Measurements from ENCODE around the gene RHCG. TPM values are rescaled to one million over a fixed set of nuclear protein-coding genes. Genes with fewer than 3 reads are reported as not detected.

The RHCG gene
- total and polyA plus RNA-seq, 2 experiments from 2014 or later: not detected

DNA sequence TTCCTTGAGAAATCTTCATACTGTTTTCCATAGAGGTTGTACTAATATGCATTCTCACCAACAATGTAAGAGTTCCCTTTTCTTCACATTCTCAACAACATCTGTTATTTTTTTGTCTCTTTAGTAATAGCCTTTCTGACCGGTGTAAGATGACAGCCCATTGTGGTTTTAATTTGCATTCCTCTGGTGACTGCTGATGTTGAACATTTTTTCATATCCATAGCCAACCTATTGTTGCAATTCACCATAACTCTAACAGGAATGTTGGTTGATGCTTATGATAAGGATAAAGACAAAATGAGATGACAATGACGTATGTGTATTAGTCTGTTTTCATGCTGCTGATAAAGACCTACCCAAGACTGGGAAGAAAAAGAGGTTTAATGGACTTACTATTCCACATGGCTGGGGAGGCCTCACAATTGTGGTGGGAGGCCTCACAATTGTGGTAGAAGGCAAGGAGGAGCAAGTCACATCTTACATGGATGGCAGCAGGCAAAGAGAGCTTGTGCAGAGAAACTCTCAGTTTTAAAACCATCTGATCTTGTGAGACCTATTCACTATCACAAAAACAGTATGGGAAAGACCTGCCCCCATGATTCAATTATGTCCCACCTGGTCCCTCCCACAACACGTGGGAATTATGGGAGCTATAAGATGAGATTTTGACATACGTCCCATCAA lies 37.6 kb upstream of the RHCG start:
- 27 to 35% methylated on average over 4 of the region's 4 CpGs for WGBS, 2 experiments (ENCODE audit: low coverage in 1 of 2, low lambda C conversion rate in 2 of 2, missing lambda C conversion rate in 2 of 2)
- no peaks in the 10 kb centered on the region for H3K4me1 ChIP-seq (ENCODE audit: insufficient read depth)
- no peak overlapping the region for H3K4me3 ChIP-seq
- no peaks in the 10 kb centered on the region for H4K20me1 ChIP-seq (ENCODE audit: insufficient read depth)
- DNase-seq: peak; percentile 23
- peaks cover 16% of the 10 kb centered on the region for H3K27me3 ChIP-seq (replicated peaks; ENCODE audit: insufficient read depth)
- H3K79me2 ChIP-seq (ENCODE audit: insufficient read depth): no peaks in the 10 kb centered on the region
- TF ChIP-seq EZH2phosphoT487 (IDR thresholded peaks at IDR 0.05; ENCODE audit: insufficient read depth, low read depth) (no peak), EZH2 (IDR thresholded peaks at IDR 0.05; ENCODE audit: insufficient read depth, poor library complexity, severe bottlenecking) (no peak)
- no peaks in the 10 kb centered on the region for H3K36me3 ChIP-seq (ENCODE audit: low read depth)
- no peak overlapping the region for H3K9ac ChIP-seq
- no peak overlapping the region for H3K4me2 ChIP-seq (ENCODE audit: unreplicated experiment)
- H3K9me2 ChIP-seq (ENCODE audit: insufficient read depth): no peaks in the 10 kb centered on the region
- H3K27ac ChIP-seq: no peak overlapping the region
- no peaks in the 10 kb centered on the region; the same call in 1 of the 2 replicates for H3F3A ChIP-seq (ENCODE audit: insufficient read depth)
- H2AFZ ChIP-seq: no peak overlapping the region
- in situ Hi-C loops (cut with MboI): no loop called here
- H3K9me3 ChIP-seq (ENCODE audit: low read depth): no peaks in the 10 kb centered on the region

DNA sequence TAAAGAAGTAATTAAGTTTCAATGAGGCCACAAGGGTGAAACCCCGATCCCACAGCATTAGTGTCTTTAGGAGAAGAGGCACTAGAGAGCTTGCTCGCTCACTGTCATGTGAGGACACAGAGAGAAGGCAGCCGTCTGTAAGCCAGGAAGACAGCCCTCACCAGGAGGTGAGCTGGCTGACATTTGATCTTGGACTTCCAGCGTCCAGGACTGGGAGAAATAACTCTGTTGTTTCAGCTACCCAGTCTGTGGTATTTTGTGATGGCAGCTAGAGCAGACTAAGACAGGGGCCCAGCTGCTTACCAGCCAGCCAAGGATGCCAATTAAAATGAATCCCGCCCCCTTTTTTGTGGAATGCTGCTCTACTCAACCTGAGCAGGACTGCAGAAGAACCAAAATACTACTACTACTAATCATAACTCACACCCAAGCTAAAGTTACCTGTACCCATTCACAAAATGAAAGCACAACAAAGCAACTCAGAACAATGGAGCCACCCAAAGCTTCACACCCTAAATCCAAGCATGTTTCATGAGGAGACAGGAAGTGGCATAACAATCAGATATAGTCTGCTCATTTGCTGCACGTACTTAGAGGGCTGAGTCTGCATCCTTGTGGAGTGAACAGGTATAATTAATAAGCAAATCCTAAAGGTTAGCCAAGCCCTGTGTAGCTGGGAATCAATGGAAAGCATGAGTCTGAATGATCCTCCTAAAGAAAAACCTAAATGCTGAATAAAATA lies 35.6 kb upstream of the RHCG start:
- DNase-seq: no peak
- peaks cover 31% of the 10 kb centered on the region for H3K27me3 ChIP-seq (replicated peaks; ENCODE audit: insufficient read depth)
- no peaks in the 10 kb centered on the region for H3K4me1 ChIP-seq (ENCODE audit: insufficient read depth)
- no peak overlapping the region for H2AFZ ChIP-seq
- H3K27ac ChIP-seq: no peak overlapping the region
- H3K4me3 ChIP-seq: no peak overlapping the region
- WGBS, 2 experiments (ENCODE audit: low coverage in 1 of 2, low lambda C conversion rate in 2 of 2, missing lambda C conversion rate in 2 of 2): 33 to 35% methylated on average over 6 of the region's 6 CpGs
- H3K36me3 ChIP-seq (ENCODE audit: low read depth): no peaks in the 10 kb centered on the region
- H3K9me2 ChIP-seq (ENCODE audit: insufficient read depth): no peaks in the 10 kb centered on the region
- no peaks in the 10 kb centered on the region for H3K9me3 ChIP-seq (ENCODE audit: low read depth)
- no peaks in the 10 kb centered on the region for H4K20me1 ChIP-seq (ENCODE audit: insufficient read depth)
- no peak overlapping the region for H3K9ac ChIP-seq
- no peaks in the 10 kb centered on the region for H3K79me2 ChIP-seq (ENCODE audit: insufficient read depth)
- TF ChIP-seq EZH2 (IDR thresholded peaks at IDR 0.05; ENCODE audit: insufficient read depth, poor library complexity, severe bottlenecking) (no peak), EZH2phosphoT487 (IDR thresholded peaks at IDR 0.05; ENCODE audit: insufficient read depth, low read depth) (no peak)
- in situ Hi-C loops (cut with MboI): no loop called here
- H3F3A ChIP-seq (ENCODE audit: insufficient read depth): no peaks in the 10 kb centered on the region; the same call in 1 of the 2 replicates
- no peak overlapping the region for H3K4me2 ChIP-seq (ENCODE audit: unreplicated experiment)

DNA sequence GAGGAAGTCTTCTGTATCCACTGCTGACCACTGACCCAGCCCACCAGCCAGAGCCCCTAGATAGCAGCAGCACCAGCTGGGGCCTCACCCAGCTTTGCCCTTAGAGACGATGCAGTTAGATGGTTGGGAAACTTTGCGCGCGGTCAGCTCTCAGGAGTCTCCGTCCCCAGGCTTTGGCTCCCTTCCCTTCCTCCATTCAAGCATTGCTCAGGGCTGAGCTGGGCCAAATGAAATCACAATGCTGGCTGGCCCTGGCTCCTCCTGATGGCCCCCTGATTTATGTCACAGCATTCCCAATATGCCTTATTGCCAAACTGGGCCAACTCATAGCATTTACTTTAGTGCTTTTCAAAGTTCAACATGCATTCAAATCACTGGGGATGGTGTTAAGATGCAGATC lies 34.6 kb upstream of the RHCG start:
- no peak overlapping the region for H3K9ac ChIP-seq
- in situ Hi-C loops (cut with MboI): no loop called here
- 82 to 91% methylated on average over 5 of the region's 5 CpGs for WGBS, 2 experiments (ENCODE audit: low coverage in 1 of 2, low lambda C conversion rate in 2 of 2, missing lambda C conversion rate in 2 of 2)

DNA sequence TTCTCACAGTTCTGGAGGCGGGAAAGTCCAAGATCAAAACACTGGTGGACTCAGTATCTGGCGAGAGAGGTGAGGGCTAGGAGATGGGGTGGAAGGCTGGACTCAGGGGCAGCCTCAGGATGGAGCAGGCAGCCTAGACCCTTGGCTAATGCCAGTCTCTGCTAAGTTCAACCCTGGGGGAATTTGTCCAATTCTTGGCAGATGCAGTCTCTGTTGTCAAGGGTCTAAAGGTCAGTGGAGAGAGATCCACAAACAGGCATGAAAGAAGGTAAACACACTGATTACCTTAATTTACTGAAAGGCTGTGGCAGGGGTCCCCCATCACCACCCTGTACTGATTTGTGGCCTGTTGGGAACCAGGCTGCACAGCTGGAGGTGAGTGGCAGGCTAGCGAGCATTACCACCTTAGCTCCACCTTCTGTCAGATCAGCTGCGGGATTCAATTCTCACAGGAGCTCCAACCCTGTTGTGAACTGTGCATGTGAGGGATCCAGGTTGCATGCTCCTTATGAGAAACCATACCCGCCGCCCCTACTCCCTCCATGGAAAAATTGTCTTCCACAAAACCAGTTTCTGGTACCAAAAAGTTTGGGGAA lies 32.5 kb upstream of the RHCG start:
- in situ Hi-C loops (cut with MboI): no loop called here
- H3K36me3 ChIP-seq (ENCODE audit: low read depth): no peaks in the 10 kb centered on the region
- 56 to 60% methylated on average over 6 of the region's 6 CpGs for WGBS, 2 experiments (ENCODE audit: low coverage in 1 of 2, low lambda C conversion rate in 2 of 2, missing lambda C conversion rate in 2 of 2)

More for the DNA sequence above, 34.6 kb upstream of the RHCG start:
- no peaks in the 10 kb centered on the region for H3K9me3 ChIP-seq (ENCODE audit: low read depth)
- H3K27ac ChIP-seq: no peak overlapping the region
- H4K20me1 ChIP-seq (ENCODE audit: insufficient read depth): no peaks in the 10 kb centered on the region
- TF ChIP-seq EZH2 (IDR thresholded peaks at IDR 0.05; ENCODE audit: insufficient read depth, poor library complexity, severe bottlenecking) (no peak), EZH2phosphoT487 (IDR thresholded peaks at IDR 0.05; ENCODE audit: insufficient read depth, low read depth) (no peak)
- H3K27me3 ChIP-seq (replicated peaks; ENCODE audit: insufficient read depth): peaks cover 37% of the 10 kb centered on the region
- H3K4me2 ChIP-seq (ENCODE audit: unreplicated experiment): no peak overlapping the region
- no peaks in the 10 kb centered on the region; the same call in 1 of the 2 replicates for H3F3A ChIP-seq (ENCODE audit: insufficient read depth)
- no peaks in the 10 kb centered on the region for H3K36me3 ChIP-seq (ENCODE audit: low read depth)
- DNase-seq: no peak
- H3K4me1 ChIP-seq (ENCODE audit: insufficient read depth): no peaks in the 10 kb centered on the region
- no peak overlapping the region for H2AFZ ChIP-seq
- no peaks in the 10 kb centered on the region for H3K9me2 ChIP-seq (ENCODE audit: insufficient read depth)
- no peaks in the 10 kb centered on the region for H3K79me2 ChIP-seq (ENCODE audit: insufficient read depth)
- no peak overlapping the region for H3K4me3 ChIP-seq

More for the DNA sequence above, 32.5 kb upstream of the RHCG start:
- Histone ChIP-seq H2AFZ (no peak overlapping the region), H3K4me1 (ENCODE audit: insufficient read depth) (no peaks in the 10 kb centered on the region), H3K9ac (no peak overlapping the region), H3K79me2 (ENCODE audit: insufficient read depth) (no peaks in the 10 kb centered on the region), H4K20me1 (ENCODE audit: insufficient read depth) (no peaks in the 10 kb centered on the region), H3K27me3 (replicated peaks; ENCODE audit: insufficient read depth) (peaks cover 41% of the 10 kb centered on the region), H3K9me3 (ENCODE audit: low read depth) (no peaks in the 10 kb centered on the region), H3K27ac (no peak overlapping the region), H3K4me2 (ENCODE audit: unreplicated experiment) (no peak overlapping the region), H3K4me3 (no peak overlapping the region), H3F3A (ENCODE audit: insufficient read depth) (no peaks in the 10 kb centered on the region; the same call in 1 of the 2 replicates), H3K9me2 (ENCODE audit: insufficient read depth) (no peaks in the 10 kb centered on the region)
- no peak for DNase-seq
- TF ChIP-seq EZH2phosphoT487 (IDR thresholded peaks at IDR 0.05; ENCODE audit: insufficient read depth, low read depth) (no peak), EZH2 (IDR thresholded peaks at IDR 0.05; ENCODE audit: insufficient read depth, poor library complexity, severe bottlenecking) (no peak)
